K562 (cell line): ENCODE results near the gene CYB561A3. TPM values are rescaled to one million over a fixed set of nuclear protein-coding genes. Genes with fewer than 3 reads are reported as not detected.

Source experiments
- ARID4B ChIP-seq: sonication (generic); formaldehyde crosslinking; IDR thresholded peaks from 2 replicates; pipeline ENCODE4 v1.8.0; 2022; ENCODE audit warnings: mild to moderate bottlenecking, missing genetic modification reagents
- C11orf30 ChIP-seq: fragments of 450-650 bp; IDR thresholded peaks from 2 replicates; pipeline ENCODE4 v1.6.1; 2016; ENCODE audit warnings: low read depth, mild to moderate bottlenecking
- CTBP1 ChIP-seq: fragments of 450-650 bp; IDR thresholded peaks from 2 replicates; pipeline ENCODE4 v1.6.1; 2016; ENCODE audit warnings: borderline replicate concordance
- EP400 ChIP-seq: fragments of 450-650 bp; IDR thresholded peaks from 2 replicates; pipeline ENCODE4 v1.6.1; 2017; ENCODE audit warnings: antibody characterized with exemption, mild to moderate bottlenecking, moderate library complexity
- HCFC1 ChIP-seq: IDR thresholded peaks from 2 replicates; pipeline ENCODE4 v1.6.1; 2012; ENCODE audit warnings: low read depth, low read length, improper control_type of control experiment
- KAT8 ChIP-seq: fragments of 450-650 bp; IDR thresholded peaks from 2 replicates; pipeline ENCODE4 v1.6.1; 2016; ENCODE audit warnings: low read depth, mild to moderate bottlenecking
- LARP7 ChIP-seq: fragments of 450-650 bp; IDR thresholded peaks from 2 replicates; pipeline ENCODE4 v1.6.1; 2016
- LEF1 ChIP-seq: fragments of 450-650 bp; IDR thresholded peaks from 2 replicates; pipeline ENCODE4 v1.6.1; 2016; ENCODE audit warnings: mild to moderate bottlenecking
- RB1 ChIP-seq: fragments of 450-650 bp; IDR thresholded peaks from 2 replicates; pipeline ENCODE4 v1.6.1; 2017; ENCODE audit warnings: low read depth, mild to moderate bottlenecking
- RBM39 ChIP-seq: fragments of 200-400 bp; formaldehyde crosslinking; optimal IDR thresholded peaks from 2 replicates; pipeline ENCODE3; 2018; ENCODE audit warnings: low read depth, low read length
- SMC3 ChIP-seq: conservative IDR thresholded peaks from 2 replicates; pipeline ENCODE4 v1.6.1; 2011; ENCODE audit warnings: low read depth, low read length, improper control_type of control experiment; ENCODE audit not compliant: insufficient read depth
- SP1 ChIP-seq: sonication (generic); formaldehyde crosslinking; IDR thresholded peaks from 2 replicates; pipeline ENCODE4 v1.8.1; 2022; ENCODE audit warnings: mild to moderate bottlenecking, missing genetic modification reagents
- SRF ChIP-seq, 2 experiments: fragments of 250-450, 450-650 bp in 1 of 2; sonication (Bioruptor Pico) in 1 of 2; sonication (generic) in 1 of 2; formaldehyde crosslinking; IDR thresholded peaks; 2 replicates each; pipeline versions ENCODE4 v1.5.0 to v1.5.1; 2020 to 2022; ENCODE audit warnings: mild to moderate bottlenecking in 1 of 2, missing genetic modification reagents in 1 of 2
- TCF3 ChIP-seq: sonication (generic); formaldehyde crosslinking; IDR thresholded peaks from 2 replicates; pipeline ENCODE4 v1.4.0; 2020; ENCODE audit warnings: mild to moderate bottlenecking, missing genetic modification reagents
- ZNF133 ChIP-seq: fragments of 250-450 bp; sonication (Bioruptor Pico); IDR thresholded peaks from 2 replicates; pipeline ENCODE4 v1.4.0; 2020; ENCODE audit warnings: mild to moderate bottlenecking
- ZNF175 ChIP-seq: fragments of 200-800 bp; sonication (Bioruptor generic); IDR thresholded peaks from 2 replicates; pipeline ENCODE4 v1.6.1; 2016; ENCODE audit warnings: low read depth, mild to moderate bottlenecking, missing genetic modification characterization, missing compliant biosample characterization
- ZNF184 ChIP-seq: sonication (generic); formaldehyde crosslinking; IDR thresholded peaks from 2 replicates; pipeline ENCODE4 v1.5.0; 2020; ENCODE audit warnings: missing genetic modification reagents
- ZNF277 ChIP-seq: fragments of 250-450 bp; sonication (Bioruptor Pico); IDR thresholded peaks from 2 replicates; pipeline ENCODE4 v1.8.0; 2022; ENCODE audit warnings: inconsistent platforms, mild to moderate bottlenecking, moderate library complexity, borderline replicate concordance
- ZNF347 ChIP-seq: fragments of 450-650 bp; formaldehyde crosslinking; IDR thresholded peaks from 2 replicates; pipeline ENCODE4 v1.4.0; 2020; ENCODE audit warnings: low read depth, mild to moderate bottlenecking, moderate library complexity
- ZNF740 ChIP-seq, 3 experiments: fragments of 200-800 bp in 1 of 3; sonication (Bioruptor generic) in 1 of 3; sonication (generic) in 1 of 3; formaldehyde crosslinking in 1 of 3; IDR thresholded peaks; 2 replicates each; pipeline versions ENCODE4 v1.6.1 to v1.8.0; 2016 to 2022; ENCODE audit warnings: mild to moderate bottlenecking in 2 of 3, missing compliant biosample characterization in 2 of 3, missing genetic modification characterization in 2 of 3, missing genetic modification reagents in 1 of 3
- polyA plus RNA-seq, 8 experiments: library from polyadenylated mRNA; depleted of rRNA in 4 of 8; stranded (reverse) in 5 of 8; unstranded in 3 of 8; fragments of >200 nt; fragmentation: Nextera tagmentation in 2 of 8; fragmentation: Illumina TruSeq in 1 of 8; extraction: Ambion mirVana in 2 of 8; extraction: Trizol in 1 of 8; gene quantifications; 2 replicates each; pipeline versions ENCODE4 v1.2.1 to v1.2.3, GENCODE V29; 2011 to 2014; ENCODE audit warnings: inconsistent platforms in 1 of 8, missing spikeins in 1 of 8
- total RNA-seq, 7 experiments: library from RNA; depleted of rRNA in 6 of 7; stranded (reverse); fragments of >200 nt in 6 of 7; fragmentation: Illumina TruSeq in 2 of 7; extraction: Trizol in 2 of 7; gene quantifications; 2 replicates each; pipeline versions ENCODE4 v1.2.1 to v1.2.3, GENCODE V29; 2011 to 2021; ENCODE audit warnings: low replicate concordance in 1 of 7

The CYB561A3 gene
- total and polyA plus RNA-seq, 9 of the 15 experiments (the other 6 are each of a cell fraction or from before 2014, with no cell fraction given) = 29.2 to 78.9 (median 37.9) TPM

- TF ChIP-seq CTBP1 (peak; percentile 84), SRF (CRISPR knock-in tag; IDR thresholded peaks at IDR 0.05) (peak in 1 of 2 experiments; percentile 75; a peak in 1 of 4 replicates), ZNF184 (no peak), C11orf30 (peak; percentile 78), ZNF277 (CRISPR knock-in tag) (no peak), SP1 (CRISPR knock-in tag) (peak; percentile 73; the same call in 1 of the 2 replicates), ARID4B (CRISPR knock-in tag) (peak; percentile 74), ZNF175 (CRISPR knock-in tag) (no peak), KAT8 (no peak), SMC3 (no peak), ZNF133 (no peak), TCF3 (CRISPR knock-in tag) (peak; percentile 32; the same call in 1 of the 2 replicates), RB1 (peak; percentile 76), RBM39 (no peak), LARP7 (peak; percentile 35; the same call in 1 of the 2 replicates), HCFC1 (peak; percentile 77), LEF1 (no peak; the same call in 1 of the 2 replicates), ZNF740 (CRISPR knock-in tag; IDR thresholded peaks at IDR 0.05) (peak; percentile 83; the same call in 1 of the 2 replicates), ZNF740 (tag; IDR thresholded peaks at IDR 0.05) (peak in 1 of 2 experiments; percentile 63; a peak in 1 of 4 replicates), EP400 (peak; percentile 95), ZNF347 (CRISPR knock-in tag) (no peak)
Measured at GRCh38 chr11:61332797-61333549, 28.7 kb downstream of the CYB561A3 start, which contains the start of the genes DDB1 and TKFC (continued).
